Measurements from ENCODE around the gene PLD4. TPM values are rescaled to one million over a fixed set of nuclear protein-coding genes. Genes with fewer than 3 reads are reported as not detected.
A peak's percentile ranks its signal among the peaks of the same experiment; 100 is the strongest.

Gene PLD4
- total RNA-seq, 1 donor from 2014 or later, result not detected

DNA sequence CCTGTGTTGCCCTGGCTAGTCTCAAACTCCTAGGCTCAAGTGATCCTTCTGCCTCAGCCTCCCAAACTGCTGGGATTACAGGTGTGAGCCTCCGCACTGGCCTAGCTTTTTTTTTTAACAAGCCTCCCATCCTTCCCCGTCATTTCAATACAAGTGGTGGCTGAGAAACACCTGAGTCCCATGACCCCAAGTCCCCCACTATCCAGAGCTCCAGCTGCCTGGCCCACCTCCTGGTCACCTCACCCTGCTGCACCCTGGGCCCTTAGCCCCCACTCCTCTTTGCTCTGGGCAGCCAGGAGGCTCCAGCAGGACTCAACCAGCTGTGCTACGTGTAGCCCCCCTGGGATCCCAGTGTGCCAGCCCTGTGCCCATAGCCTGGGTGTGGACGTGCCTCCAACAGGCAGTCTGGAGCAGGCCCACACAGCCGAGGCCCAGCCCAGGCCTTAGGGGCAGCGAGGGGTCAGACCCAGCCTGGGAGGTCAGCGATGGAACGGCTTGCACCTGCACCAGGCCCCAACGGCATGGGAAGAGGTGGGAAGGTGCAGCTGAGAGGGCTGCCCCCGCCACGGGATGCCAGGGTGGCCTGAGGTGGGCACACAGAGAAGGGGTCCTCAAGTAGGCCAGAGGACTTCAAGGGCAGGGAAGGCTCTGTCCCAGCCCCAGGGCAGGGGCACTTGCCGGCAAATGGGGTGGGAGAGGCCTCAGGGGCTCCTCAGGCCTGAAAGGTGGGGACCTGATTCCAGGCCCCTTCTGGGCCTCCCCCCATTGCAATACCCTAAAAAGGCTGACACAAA, 47.0 kb downstream of the PLD4 start:
- intact Hi-C loops (cut with DNase I), result loop anchor here (2.0 to 10.0 kb wide), 6 partner anchors 121 to 331 kb away; partner anchors contain the start of genes BRF1, BTBD6, INF2 and SIVA1
- no peaks in the 10 kb centered on the region for H3K36me3 ChIP-seq
- no peak for DNase-seq (ENCODE audit: low spot score in 2 of 2)
- peaks cover 36 to 70% of the 10 kb centered on the region in 2 donors for H3K4me1 ChIP-seq
- TF ChIP-seq, protein P1, sequence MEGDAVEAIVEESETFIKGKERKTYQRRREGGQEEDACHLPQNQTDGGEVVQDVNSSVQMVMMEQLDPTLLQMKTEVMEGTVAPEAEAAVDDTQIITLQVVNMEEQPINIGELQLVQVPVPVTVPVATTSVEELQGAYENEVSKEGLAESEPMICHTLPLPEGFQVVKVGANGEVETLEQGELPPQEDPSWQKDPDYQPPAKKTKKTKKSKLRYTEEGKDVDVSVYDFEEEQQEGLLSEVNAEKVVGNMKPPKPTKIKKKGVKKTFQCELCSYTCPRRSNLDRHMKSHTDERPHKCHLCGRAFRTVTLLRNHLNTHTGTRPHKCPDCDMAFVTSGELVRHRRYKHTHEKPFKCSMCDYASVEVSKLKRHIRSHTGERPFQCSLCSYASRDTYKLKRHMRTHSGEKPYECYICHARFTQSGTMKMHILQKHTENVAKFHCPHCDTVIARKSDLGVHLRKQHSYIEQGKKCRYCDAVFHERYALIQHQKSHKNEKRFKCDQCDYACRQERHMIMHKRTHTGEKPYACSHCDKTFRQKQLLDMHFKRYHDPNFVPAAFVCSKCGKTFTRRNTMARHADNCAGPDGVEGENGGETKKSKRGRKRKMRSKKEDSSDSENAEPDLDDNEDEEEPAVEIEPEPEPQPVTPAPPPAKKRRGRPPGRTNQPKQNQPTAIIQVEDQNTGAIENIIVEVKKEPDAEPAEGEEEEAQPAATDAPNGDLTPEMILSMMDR (IDR thresholded peaks at IDR 0.05), result no peak
- H3K27me3 ChIP-seq, result no peaks in the 10 kb centered on the region
- no peak overlapping the region for H3K4me3 ChIP-seq
- no peaks in the 10 kb centered on the region for H3K9me3 ChIP-seq
- peak overlapping the region; percentile 92 to 97 for H3K27ac ChIP-seq

DNA sequence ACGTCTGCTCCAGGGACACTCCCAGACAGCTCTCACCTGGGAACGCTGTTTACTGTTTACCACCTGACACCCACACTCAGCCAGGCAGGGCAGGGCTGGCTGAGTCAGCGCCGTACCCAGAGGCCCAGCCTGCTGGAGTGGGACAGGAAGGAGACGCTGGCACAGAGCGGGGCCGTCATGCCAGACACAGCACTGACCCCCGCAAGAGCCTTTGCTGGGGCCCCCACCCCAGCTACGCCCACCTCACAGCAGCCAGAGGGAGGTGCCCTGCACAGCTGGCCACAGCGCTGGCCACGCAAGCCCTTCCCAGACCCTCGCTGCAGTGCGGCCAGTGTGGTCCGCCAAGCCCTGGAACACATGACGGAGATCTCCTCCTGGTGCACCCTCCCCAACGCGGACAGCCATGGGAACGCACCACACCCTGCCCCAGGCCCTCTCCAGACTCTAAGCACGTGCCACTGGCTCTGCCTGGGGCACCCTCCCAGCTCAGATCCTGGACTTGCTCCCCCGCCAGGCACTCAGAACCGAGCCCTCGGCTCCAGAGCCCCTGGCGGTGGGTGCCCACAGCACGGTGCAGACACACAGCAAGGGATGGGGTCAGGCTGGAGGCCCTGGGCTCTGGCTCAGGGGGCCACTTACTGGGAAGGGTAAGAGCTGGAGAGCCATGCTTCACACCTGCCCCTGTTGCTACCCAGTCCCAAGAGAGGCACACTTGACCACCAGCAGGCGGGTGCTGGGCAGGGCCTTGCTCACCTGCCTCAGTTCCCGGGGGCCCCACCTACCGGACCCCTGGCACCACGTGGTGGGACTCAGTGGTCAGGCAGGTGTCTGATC, 47.8 kb downstream of the PLD4 start:
- Histone ChIP-seq H3K4me1 (peaks cover 36 to 70% of the 10 kb centered on the region in 2 donors), H3K4me3 (peak overlapping the region in 1 of 2 donors; percentile 8), H3K27ac (peak overlapping the region; percentile 92 to 97), H3K27me3 (no peaks in the 10 kb centered on the region), H3K9me3 (no peaks in the 10 kb centered on the region), H3K36me3 (no peaks in the 10 kb centered on the region)
- TF ChIP-seq, protein P1 (IDR thresholded peaks at IDR 0.05), result peak in 2 of 3 experiments; percentile 5 to 7
- peak in 1 of 2 donors; percentile 83 for DNase-seq (ENCODE audit: low spot score in 2 of 2)
- intact Hi-C loops (cut with DNase I), result loop anchor here (1.0 to 10.0 kb wide), 7 partner anchors 13 to 330 kb away; partner anchors contain the start of genes BRF1, BTBD6, CLBA1 and INF2

DNA sequence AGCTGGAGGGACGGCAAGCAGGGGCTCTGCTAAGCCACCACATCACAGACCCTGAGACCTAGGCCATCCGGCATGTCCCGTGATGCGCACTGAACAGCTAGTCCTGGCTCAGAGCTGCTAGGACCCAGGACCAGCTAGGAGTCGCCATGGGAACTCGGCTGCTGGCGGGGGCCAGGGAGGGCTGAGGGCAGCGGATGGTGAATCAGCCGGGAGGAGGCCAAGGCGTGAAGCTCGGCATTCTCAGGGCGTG, 48.4 kb downstream of the PLD4 start:
- intact Hi-C loops (cut with DNase I), result loop anchor here (1.0 to 10.0 kb wide), 7 partner anchors 12 to 329 kb away; partner anchors contain the start of genes BRF1, BTBD6, CLBA1 and INF2
- Histone ChIP-seq H3K27me3 (no peaks in the 10 kb centered on the region), H3K27ac (peak overlapping the region; percentile 92 to 97), H3K36me3 (no peaks in the 10 kb centered on the region), H3K9me3 (no peaks in the 10 kb centered on the region), H3K4me1 (peaks cover 37 to 70% of the 10 kb centered on the region in 2 donors), H3K4me3 (peak overlapping the region in 1 of 2 donors; percentile 8)
- TF ChIP-seq, protein P1 (IDR thresholded peaks at IDR 0.05), result no peak
- no peak for DNase-seq (ENCODE audit: low spot score in 2 of 2)

DNA sequence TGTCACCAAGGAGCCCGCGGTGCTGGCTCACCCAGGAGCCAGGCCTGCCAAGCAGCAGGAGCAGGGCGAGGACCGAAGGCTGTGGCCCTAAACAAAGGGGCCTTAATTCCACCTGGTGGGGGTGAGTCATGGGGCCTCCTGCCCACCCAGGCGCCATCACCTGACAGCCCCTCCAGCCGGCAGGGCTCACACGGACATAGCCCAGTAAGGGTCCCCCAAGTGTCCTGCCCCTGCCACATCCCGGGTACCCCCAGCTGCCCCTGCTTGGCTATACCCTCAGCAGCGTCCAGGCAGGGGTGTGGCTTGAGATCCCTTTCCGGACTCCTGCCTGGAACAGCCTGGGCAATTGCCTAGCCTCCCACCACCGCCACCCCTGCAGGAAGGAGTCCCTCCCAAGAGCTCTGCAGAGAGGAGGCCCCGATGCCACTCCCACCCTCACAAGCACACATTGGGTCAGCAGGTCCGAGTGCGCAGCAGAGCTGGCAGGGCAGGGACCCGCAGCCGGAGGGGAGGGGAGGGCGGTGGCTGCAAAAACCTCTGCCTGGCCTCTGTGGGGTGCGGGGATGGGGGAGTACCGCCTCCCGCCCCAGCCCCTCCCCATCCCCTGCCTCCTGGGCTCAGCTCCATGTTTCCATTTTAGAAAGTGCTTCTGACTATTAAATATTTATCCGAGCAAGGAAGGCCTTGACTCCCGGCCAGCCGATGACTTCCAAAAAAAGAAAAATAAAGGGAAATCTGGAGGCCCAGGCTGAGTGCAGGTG, 48.9 kb downstream of the PLD4 start:
- peak; percentile 85 to 96 for DNase-seq (ENCODE audit: low spot score in 2 of 2)
- Histone ChIP-seq H3K4me1 (peaks cover 33 to 67% of the 10 kb centered on the region in 2 donors), H3K9me3 (no peaks in the 10 kb centered on the region), H3K27ac (peak overlapping the region; percentile 92 to 97), H3K36me3 (no peaks in the 10 kb centered on the region), H3K27me3 (no peaks in the 10 kb centered on the region), H3K4me3 (peak overlapping the region; percentile 9 to 36)
- TF ChIP-seq, protein P1 (IDR thresholded peaks at IDR 0.05), result no peak
- intact Hi-C loops (cut with DNase I), result loop anchor here (1.0 to 10.0 kb wide), 9 partner anchors 12 to 329 kb away; partner anchors contain the start of genes BRF1, BTBD6, CDCA4 and CLBA1

DNA sequence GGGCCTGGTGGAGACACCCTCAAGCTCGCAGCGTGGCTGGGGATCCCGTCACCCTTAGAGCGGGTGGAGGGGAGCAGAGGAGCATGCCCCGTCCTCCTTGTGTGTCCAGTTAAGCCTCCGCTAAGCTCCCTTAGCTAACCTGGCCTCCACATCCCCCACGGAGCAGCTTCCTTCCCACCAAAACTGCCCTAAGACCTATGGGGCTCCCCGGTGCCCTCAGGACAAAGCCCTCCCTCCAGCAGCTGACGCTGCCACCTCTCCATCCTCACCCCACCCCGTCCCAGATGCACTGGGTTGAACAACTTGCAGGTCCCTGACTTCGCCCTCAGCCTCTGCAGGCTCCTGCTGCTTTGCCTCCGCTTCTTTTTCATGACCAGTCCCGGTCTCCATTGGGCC, 49.5 kb downstream of the PLD4 start:
- Histone ChIP-seq H3K27ac (peak overlapping the region; percentile 92 to 97), H3K4me1 (peaks cover 33 to 68% of the 10 kb centered on the region in 2 donors), H3K9me3 (no peaks in the 10 kb centered on the region), H3K27me3 (no peaks in the 10 kb centered on the region), H3K4me3 (peak overlapping the region; percentile 9 to 36), H3K36me3 (no peaks in the 10 kb centered on the region)
- intact Hi-C loops (cut with DNase I), result loop anchor here (1.0 to 10.0 kb wide), 6 partner anchors 41 to 328 kb away; partner anchors contain the start of genes BRF1, BTBD6, CDCA4 and INF2
- TF ChIP-seq, protein P1 (IDR thresholded peaks at IDR 0.05), result no peak
- DNase-seq (ENCODE audit: low spot score in 2 of 2), result no peak

All from ascending aorta (tissue), 2 donors.